ENCODE measurements around the gene FOXP1. TPM values are rescaled to one million over a fixed set of nuclear protein-coding genes. Genes with fewer than 3 reads are reported as not detected.

The FOXP1 gene
- total RNA-seq, 1 experiment from 2014 or later, result 6.5 TPM

DNA sequence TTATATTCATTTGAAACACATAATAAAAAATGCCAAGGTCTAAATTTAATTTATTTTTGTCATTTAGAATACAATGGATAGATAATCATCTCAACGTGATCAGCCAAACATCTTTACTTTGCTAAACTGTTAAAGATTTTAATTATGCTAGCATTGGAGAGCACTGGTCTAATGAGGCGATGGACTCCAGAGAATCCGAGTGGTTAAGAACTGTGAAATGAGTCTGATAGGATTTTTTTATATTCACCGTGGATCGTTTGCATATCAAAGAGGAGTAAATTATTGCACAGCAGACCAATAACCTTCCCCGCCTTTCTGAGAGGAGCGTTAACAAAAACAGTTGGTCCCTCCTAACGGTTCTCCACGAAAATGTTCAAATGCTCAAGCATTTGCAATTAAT, 540.8 kb downstream of the FOXP1 start:
- in situ Hi-C loops (cut with HindIII; ENCODE audit: low pct_unique_long_range_greater_than_20kb, low sequenced_read_pairs), result no loop called here

DNA sequence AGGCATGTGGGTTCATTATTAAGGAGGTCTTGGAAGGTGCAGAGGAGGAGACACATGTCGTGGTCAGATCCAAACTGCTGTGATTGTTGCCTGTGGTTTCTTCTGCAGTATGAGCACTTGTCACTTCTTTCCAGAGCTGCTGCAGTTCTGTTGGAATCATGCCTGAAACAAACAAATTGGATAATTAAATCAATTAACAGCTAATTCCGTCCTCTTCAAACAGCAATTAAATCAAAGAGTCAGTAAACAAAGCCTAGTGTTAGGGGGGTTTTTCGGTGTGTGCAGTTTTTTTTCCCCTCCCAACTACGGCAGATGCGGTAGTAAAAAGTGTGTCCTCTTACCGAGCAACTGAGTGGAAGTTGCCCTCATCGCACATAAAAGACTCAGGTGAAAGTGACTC, 542.2 kb downstream of the FOXP1 start:
- in situ Hi-C loops (cut with HindIII; ENCODE audit: low pct_unique_long_range_greater_than_20kb, low sequenced_read_pairs), result no loop called here
- DNase-seq (ENCODE audit: low read depth, low spot score), result no peak

More for the DNA sequence above, 540.8 kb downstream of the FOXP1 start:
- DNase-seq (ENCODE audit: low read depth, low spot score), result no peak

DNA sequence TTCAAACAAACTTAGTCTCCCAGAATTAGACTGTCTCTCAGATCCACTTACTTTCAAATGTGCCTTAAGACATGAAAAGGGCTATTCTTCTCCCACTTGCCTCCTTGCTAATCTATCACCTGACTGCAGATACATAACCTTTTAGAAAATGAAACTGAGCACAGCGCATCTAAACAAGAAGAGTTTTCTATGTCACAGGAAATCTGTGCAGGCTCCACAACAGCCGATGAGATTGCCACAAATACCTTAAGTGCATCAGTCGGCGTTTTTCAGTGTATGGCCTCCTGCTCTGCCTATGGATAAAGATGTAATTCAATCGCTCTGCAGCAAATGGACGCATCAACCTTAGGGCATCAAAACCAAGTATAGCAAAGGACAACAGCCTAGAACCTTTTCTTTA, 544.2 kb downstream of the FOXP1 start:
- peak; percentile 88 for DNase-seq (ENCODE audit: low read depth, low spot score)
- in situ Hi-C loops (cut with HindIII; ENCODE audit: low pct_unique_long_range_greater_than_20kb, low sequenced_read_pairs), result no loop called here

DNA sequence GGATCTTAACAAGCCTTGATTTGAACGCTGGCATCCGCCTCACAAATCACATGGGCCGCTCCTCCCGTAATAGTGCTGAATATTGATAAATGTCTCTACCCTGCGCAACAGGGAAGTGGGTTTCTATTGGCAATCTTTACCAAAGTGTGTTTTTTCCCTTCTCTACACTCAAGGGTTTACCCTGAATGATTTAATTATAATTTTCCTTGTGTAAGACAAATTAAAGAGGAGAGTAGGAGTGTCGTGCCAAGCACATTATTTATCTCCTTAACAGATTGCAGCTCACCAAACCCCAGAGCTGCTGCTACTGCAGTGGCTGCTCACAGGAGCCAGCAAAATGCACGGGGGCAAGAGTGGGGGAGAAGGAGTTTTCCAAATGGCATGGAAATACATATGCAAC, 545.8 kb downstream of the FOXP1 start:
- in situ Hi-C loops (cut with HindIII; ENCODE audit: low pct_unique_long_range_greater_than_20kb, low sequenced_read_pairs), result no loop called here
- no peak for DNase-seq (ENCODE audit: low read depth, low spot score)

DNA sequence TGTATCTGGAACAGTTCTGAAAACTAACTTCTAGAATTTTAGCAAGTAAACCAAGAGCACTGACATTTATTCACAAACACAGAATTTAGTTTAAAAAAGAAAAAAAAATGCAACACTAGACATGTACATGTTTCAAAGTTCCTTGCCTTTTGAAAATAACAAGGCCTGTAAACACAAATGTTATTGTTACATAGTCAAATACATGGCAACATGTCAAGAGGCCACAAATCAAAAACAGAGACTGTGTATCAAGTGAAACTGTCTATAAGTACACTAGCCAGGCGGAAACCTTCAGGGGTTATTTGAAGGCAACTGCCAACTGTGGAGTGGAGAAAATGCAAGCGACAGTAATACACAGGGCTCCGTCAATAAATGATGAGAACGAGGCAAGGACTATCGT, 547.6 kb downstream of the FOXP1 start:
- DNase-seq (ENCODE audit: low read depth, low spot score), result no peak
- in situ Hi-C loops (cut with HindIII; ENCODE audit: low pct_unique_long_range_greater_than_20kb, low sequenced_read_pairs), result no loop called here

DNA sequence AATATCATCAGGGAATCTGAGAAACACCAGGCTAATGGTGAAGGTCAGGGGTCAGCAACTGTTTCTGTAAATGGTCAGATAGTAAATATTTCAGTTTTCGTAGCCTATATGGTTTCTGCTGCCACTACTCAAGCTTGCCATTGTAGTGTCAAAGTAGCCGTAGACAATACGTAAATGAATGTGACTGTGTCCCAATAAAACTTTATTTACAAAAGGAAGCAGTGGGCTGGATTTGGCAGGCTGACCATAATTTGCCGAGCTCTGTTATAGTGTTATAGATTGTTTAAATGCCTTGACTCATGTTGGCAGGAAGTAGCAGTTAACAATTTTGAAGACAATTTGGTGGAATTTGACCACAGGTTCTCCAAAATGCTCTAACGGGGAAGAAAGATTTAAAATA, 548.2 kb downstream of the FOXP1 start:
- in situ Hi-C loops (cut with HindIII; ENCODE audit: low pct_unique_long_range_greater_than_20kb, low sequenced_read_pairs), result no loop called here

DNA sequence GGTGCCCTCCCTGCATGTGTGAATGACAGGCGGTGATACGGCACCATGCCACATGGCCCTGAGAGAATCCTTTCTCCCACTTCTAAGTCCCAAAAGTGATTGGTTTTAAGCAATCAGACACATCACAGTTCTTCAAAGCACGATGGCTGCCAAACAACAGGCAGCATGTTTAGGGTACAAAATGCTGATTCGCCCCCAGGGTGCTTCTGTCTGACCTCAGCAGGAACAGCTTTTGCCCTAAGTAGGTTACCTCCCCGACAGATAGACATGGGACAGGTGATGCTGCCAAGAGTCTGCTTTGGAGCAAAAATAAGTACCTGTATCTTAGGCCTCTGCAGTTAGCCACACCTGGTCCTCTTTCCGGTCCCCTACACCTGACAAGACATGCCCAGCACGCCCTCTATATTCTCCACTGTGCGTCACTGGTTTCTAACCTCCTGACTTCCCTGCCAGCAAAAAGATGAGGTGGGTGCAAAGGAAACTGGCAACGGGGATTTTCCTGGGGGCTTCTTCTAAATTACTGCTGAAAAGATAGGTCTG, 549.8 kb downstream of the FOXP1 start:
- in situ Hi-C loops (cut with HindIII; ENCODE audit: low pct_unique_long_range_greater_than_20kb, low sequenced_read_pairs), result no loop called here
- no peak for DNase-seq (ENCODE audit: low read depth, low spot score)

More for the DNA sequence above, 548.2 kb downstream of the FOXP1 start:
- DNase-seq (ENCODE audit: low read depth, low spot score), result no peak

DNA sequence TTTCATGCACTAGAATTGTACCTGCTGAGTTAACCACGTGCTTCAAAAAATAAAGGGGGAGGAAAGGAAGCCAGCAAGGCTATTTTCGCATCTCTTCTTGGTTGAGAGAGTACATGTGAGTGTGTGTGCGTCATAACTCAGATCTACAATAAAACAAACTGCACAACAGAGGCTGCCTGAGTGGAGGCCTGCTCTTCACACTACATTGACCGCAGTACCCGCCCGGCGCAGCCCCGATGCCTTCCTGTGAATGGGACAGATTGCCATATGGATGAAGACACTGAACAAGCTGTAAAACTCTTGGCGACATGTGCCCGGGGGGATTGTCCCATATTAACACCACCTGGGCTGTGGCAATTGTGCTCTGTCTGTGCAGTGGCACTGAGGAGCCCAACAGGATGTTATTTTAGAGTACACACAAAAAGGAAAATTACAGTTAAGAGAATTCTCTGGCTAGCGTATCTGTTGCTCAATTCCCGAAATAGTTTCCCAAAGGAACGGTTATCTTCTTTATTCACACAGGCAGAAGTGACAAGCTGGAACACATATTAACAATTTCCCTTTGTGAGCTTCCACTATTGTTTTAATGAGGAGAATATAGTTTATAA, 551.5 kb downstream of the FOXP1 start:
- in situ Hi-C loops (cut with HindIII; ENCODE audit: low pct_unique_long_range_greater_than_20kb, low sequenced_read_pairs), result no loop called here
- DNase-seq (ENCODE audit: low read depth, low spot score), result no peak

DNA sequence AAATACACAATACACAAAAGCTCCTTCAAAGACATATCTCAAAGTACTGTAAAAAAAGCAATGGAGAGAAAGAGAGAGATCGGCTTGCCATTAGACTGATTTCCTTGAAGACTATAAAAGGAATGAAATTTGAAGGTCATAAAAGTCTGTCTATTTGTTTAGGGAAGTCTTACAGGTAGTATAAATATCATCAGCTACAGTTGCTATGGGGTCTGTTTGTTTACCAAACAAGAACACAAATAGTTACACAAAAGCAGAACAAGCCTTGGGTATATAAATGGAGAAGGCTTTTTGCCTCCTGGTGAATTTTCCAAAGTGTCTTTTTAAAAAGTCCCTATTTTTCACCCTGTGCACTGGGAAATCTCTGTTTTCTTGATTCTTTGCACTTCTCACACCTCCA, 552.3 kb downstream of the FOXP1 start:
- DNase-seq (ENCODE audit: low read depth, low spot score), result no peak
- in situ Hi-C loops (cut with HindIII; ENCODE audit: low pct_unique_long_range_greater_than_20kb, low sequenced_read_pairs), result no loop called here

DNA sequence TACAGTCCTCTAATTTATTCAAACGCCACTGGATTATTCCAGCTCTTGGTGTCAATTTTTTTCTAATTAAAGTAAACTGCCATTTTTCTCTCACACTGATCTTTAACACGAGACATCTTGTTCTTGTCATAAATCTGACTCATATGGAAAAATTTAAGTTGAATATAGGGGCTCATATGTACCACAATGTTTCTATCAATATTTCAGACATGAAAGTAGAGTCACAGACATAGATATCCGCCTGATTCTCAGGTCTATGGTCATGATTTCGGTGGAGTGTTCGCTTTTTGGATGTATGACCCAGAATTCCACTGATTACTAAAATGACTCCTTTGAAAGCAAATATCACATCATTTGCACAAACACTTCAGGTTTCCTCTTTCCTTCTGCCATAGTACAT, 552.8 kb downstream of the FOXP1 start:
- in situ Hi-C loops (cut with HindIII; ENCODE audit: low pct_unique_long_range_greater_than_20kb, low sequenced_read_pairs), result no loop called here
- no peak for DNase-seq (ENCODE audit: low read depth, low spot score)

DNA sequence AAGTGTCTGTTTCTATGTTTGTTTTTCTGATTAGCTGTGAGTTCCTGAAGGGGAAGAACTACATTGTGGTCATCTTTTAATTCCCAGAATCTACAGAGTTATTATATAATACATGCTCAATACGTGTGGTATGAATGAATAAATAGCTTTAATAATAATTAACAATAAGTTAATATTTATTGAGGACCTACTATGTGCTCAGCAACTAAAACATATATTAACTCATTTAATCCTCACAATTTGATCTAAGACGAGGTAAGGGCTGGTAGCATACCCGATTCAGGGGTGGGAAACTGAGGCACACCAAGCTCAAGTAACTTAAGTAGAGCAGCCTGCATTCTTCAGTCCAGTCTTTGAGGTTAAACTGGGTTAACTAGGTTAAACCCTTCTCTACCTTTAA, 553.8 kb downstream of the FOXP1 start:
- in situ Hi-C loops (cut with HindIII; ENCODE audit: low pct_unique_long_range_greater_than_20kb, low sequenced_read_pairs), result no loop called here
- DNase-seq (ENCODE audit: low read depth, low spot score), result no peak

DNA sequence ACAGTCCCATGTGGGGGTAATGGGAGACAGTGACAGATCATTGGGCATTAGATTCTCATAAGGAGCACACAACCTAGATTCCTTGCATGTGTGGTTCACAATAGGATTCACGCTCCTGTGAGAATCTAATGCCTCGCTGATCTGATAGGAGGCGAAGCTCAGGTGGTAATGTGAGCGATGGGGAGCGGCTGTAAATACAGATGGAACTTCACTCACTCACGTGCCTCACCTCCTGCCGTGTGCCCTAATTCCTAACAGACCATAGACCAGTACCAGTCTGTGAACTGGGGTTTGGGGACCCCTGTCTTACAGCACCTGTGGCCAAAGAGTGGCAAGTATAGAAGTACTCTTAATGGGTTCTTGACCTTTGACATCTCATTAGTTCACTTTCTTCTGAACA, 554.7 kb downstream of the FOXP1 start:
- DNase-seq (ENCODE audit: low read depth, low spot score), result no peak
- in situ Hi-C loops (cut with HindIII; ENCODE audit: low pct_unique_long_range_greater_than_20kb, low sequenced_read_pairs), result no loop called here

DNA sequence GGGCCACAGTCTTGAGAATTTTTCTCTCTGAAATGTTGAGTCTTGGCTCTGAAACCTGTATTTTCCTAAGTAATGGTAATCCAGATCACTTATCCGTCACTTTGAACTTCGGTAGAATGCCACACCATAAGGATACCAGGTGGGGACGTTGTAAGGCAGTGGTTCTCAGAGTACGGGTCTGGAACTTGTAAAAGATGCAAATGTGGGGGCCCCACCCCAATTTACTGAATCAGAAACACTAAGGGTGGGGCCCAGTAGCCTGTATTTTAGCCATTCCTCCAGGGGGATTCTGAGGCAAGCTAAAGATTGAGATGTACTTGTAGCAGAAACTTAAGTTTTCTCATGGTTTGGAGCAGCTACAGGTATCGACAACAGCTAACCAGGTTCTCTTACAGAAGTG, 555.3 kb downstream of the FOXP1 start:
- no peak for DNase-seq (ENCODE audit: low read depth, low spot score)
- in situ Hi-C loops (cut with HindIII; ENCODE audit: low pct_unique_long_range_greater_than_20kb, low sequenced_read_pairs), result no loop called here

DNA sequence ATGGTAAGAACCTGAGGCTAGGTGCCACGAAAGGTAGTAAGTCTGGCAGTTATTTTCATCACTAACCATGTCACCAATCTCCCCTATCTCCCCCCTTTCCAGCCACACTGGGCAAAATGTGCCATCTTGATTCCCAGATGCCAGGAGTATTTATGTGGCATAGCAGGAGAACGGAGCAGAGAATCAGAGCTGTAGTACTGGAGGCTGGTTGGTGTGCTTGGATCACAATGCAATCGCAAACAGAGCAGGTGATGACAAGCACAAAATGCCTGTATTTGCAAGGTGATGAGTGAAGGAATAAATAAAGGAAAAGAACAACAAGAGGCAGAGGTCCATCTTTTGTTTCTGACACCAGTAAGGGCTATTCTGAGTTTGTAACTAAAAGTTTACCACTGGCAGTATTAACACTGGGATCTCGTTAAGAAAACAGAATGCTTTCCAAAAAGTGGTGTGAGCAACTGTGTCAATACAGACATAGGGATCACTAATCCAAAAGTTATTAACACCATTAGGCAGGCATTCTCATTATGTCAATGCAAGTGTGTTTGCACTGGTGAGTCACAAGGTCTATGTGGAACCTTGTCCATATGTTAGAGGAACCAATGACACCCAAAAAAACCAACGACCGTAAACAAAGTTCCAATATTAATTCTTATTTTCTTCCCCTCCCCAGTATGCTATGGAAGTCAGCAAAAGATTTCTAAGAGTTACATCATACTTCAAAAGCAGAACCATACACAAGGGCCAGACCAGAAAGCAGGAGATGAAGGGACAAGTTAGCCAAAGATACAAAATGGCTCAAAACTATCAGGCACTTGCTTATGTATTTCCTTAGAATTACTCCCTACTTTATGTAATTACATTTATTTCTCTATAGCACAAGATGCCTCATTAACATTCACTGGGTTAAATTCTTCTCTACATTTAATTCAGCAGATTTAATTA, 556.6 kb downstream of the FOXP1 start:
- no peak for DNase-seq (ENCODE audit: low read depth, low spot score)
- in situ Hi-C loops (cut with HindIII; ENCODE audit: low pct_unique_long_range_greater_than_20kb, low sequenced_read_pairs), result no loop called here

DNA sequence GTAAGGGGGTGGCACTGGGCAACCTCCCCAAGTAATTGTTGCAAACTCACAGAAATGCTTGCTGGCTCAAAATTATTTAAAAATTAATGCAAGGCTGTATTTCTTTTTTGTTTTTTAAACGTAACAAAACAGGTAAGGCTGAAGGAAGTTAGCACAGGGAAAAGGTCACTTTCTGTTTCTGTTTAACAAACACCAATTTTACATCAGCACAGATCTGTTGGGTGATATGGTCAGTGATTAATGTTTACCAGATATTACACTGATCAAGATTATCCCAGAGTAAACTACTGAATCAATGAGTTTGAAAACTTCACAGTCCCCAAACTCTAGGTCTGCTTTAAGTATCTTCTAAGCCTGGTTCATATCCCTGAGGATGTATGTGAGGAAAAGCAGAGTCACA, 558.0 kb downstream of the FOXP1 start:
- in situ Hi-C loops (cut with HindIII; ENCODE audit: low pct_unique_long_range_greater_than_20kb, low sequenced_read_pairs), result no loop called here
- no peak for DNase-seq (ENCODE audit: low read depth, low spot score)

DNA sequence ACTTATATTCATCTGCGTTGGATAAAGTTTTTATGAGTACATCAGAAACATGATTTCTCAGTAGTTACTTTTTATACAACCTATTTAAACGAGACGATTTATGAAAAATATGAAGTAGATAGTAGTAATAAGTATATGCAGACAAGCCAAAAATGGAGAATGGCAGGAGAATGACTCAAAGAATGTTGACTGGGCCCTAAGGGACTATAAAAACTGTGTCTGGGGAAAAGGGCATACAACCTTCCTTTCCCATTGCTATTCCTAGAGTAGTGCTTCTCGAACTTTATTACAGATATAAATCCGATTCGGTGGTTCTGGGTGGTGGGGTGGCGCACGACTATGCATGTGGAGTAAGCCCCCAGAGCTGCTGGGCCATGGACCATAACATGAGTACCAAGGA, 558.5 kb downstream of the FOXP1 start:
- no peak for DNase-seq (ENCODE audit: low read depth, low spot score)
- in situ Hi-C loops (cut with HindIII; ENCODE audit: low pct_unique_long_range_greater_than_20kb, low sequenced_read_pairs), result no loop called here

DNA sequence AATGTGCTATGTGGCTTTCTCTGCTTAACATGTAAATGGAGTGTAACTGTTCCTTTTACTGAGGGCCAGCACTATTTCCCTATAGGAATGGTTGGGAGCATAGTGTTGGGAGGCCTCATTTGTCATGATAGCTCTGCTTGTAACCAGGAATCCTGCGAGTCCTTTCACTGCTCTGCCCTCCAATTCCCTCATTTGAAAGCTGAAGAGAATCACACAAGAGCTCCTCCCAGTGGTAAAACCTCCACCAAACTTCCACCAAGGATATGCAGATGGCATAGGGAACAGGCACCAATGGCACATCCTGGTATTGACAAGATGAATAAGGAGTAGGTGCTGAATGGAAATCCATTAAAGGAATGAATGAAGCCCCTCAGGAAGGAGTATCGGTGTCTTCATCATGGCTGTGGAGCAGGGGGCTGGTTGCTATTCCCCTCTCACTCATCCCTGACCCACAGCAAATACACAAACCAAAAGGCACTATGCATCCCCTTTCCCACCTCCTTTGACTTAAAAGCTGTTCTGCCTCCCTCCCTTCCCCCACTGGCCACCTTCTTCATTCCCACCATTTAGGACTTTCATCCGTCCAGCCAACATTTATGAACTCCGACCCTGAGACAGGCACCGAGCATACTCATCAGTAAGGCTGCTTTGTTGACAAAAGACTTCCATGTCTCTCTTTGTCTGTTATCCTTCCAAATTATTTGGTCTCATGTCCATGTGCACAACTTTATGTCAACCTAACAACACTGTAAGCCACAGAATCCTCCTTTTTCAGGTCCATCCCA, 560.8 kb downstream of the FOXP1 start:
- in situ Hi-C loops (cut with HindIII; ENCODE audit: low pct_unique_long_range_greater_than_20kb, low sequenced_read_pairs), result no loop called here
- peak; percentile 88 for DNase-seq (ENCODE audit: low read depth, low spot score)

DNA sequence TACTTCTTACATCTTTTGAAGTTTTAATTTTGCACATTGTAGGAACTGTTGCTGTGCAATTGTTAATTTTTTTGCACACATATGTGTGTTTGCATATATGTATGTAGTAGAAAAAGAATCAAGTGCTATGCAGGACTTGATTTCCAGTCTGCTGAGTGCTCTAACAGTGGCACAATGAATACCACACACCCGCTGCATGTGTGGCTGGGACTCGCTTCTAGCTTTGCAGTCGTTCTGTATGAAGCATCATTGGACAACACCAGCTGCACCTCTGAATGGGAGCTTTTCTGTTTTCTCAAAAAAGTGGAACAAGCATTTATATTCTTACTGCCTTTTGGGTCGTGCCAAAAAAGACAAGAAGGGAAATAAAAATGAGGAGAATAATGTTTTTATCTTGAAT, 564.7 kb downstream of the FOXP1 start:
- in situ Hi-C loops (cut with HindIII; ENCODE audit: low pct_unique_long_range_greater_than_20kb, low sequenced_read_pairs), result no loop called here
- no peak for DNase-seq (ENCODE audit: low read depth, low spot score)

Data from SK-MEL-5 (cell line).